ENCODE data around the gene CCL24.
"Not testable (repeated sequence)": the region's sequence is repeated elsewhere in the genome, so short reads cannot be mapped to it uniquely, and the experiment has no call there.

Gene CCL24, protein sequence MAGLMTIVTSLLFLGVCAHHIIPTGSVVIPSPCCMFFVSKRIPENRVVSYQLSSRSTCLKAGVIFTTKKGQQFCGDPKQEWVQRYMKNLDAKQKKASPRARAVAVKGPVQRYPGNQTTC

GRCh38 chr7:75813781-75814236 is at the start of gene CCL24:
CCL24 (minus strand) TSS chr7:75813806; CDS start chr7:75813715, 91 bp downstream.
- DNase-seq: peak in 1 of 2 donors; percentile 3

DNA sequence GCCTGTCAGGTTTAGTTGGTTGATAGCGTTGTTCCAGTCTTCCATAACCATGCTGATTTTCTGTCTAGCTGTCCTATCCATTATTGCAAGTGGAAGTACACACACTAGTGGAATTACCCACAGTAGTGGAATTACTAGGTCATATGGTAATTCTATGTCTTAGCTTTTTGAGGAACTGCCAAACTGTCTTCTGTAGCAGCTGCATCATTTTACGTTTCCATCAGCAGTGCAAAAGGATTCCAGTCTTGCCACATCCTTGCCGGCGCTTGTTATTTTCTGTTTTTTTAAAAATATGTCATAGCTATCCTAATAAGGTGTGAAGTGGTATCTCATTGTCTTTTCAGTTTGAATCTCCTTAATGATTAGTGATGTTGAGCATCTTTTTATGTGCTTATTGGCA is 48.0 kb upstream of the CCL24 start:
- peak; percentile 5 to 39 for DNase-seq

DNA sequence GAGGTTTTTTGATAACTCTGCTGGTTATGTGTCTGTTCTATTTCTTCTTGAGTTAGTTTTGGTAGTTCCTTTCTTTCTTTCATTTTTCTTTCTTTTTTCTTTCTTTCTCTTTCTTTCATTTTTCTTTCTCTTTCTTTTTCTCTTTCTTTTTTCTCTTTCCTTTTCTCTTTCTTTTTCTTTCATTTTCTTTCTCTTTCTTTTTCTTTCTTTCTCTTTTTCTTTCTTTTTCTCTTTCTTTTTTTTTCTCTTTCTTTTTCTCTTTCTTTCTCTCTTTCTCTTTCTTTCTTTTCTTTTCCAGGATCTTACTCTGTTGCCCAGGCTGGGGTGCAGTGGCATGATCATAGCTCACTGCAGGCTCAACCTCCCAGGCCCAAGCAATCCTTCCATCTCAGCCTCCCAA is 44.8 kb upstream of the CCL24 start:
- no peak for DNase-seq

DNA sequence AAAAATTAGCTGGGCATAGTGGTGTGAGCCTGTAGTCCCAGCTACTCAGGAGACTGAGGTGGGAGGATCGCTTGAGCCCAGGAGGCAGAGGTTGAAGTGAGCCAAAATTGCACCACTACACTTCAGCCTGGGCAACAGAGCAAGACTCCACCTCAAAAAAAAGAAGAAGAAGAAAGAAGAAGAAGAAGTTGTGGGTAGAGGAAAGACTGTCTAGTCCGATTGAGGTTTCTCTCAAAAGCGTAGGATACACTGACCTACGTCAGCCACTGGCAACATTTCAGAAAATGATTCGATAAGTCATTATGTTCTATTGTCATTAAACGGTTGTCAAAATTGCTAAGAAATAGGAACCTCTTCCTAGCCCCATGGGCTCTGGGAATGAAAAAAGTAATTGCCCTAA is 42.9 kb upstream of the CCL24 start:
- peak in 1 of 2 donors; percentile 61 for DNase-seq

GRCh38 chr7:75854813-75855345 is 41.3 kb upstream of the CCL24 start:
- DNase-seq: not testable (repeated sequence)

DNA sequence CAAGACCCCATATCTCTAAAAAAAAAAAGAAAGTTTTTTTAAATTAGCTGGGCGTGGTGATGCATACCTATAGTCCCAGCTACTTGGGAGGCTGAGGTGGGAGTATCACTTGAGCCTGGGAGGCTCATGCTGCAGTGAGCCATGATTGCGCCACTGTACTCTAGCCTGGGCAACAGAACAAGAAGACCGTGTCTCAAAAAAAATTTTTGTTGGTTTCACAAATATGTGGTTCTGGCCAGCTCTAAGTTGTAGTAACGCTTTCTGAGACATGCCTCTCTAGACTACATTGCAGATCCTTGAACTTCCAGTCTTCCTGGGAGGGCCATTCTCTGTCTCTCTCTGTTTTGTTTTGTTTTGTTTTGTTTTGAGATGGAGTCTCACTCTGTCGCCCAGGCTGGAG is 40.6 kb upstream of the CCL24 start:
- no peak for DNase-seq

GRCh38 chr7:75850235-75850634 is 36.6 kb upstream of the CCL24 start:
- peak in 1 of 2 donors; percentile 47 for DNase-seq

GRCh38 chr7:75849573-75849972 is 36.0 kb upstream of the CCL24 start:
- no peak for DNase-seq

DNA sequence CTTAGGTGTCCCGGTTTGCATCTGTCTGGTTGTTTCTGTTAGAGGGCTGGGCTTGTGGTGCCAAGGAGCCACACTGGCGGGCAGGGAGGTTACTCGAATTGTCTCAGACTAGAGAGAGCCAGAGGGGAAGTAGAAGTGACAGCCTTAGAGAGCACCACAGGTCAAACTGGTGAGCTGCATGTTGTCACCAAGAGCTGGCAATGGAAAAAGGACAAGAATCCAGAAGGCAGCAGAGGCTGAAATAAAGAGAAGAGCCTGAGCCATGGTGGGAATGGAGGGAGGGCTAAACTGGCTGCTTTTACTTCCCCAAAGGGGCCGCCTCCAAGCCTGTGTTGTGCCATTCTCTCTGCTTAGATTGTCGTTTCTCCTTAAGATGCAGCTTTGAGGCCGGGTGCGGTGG is 34.1 kb upstream of the CCL24 start:
- DNase-seq: peak; percentile 23 to 26

DNA sequence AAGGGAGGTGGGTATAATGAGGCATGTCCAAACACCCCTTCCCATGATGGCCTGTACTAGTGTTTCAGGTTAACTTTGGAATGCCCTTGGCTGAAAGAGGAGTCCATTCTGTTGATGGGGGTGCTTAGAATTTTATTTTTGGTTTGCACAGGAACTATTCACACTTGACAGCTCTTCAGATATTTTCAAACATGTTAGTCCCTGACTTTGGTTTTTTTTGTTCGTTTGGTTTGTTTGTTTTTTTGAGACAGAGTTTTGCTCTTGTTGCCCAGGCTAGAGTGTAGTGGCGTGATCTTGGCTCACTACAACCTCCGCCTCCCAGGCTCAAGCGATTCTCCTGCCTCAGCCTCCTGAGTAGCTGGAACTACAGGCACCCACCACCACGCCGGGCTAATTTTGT is 31.5 kb upstream of the CCL24 start:
- DNase-seq: not testable (repeated sequence)

DNA sequence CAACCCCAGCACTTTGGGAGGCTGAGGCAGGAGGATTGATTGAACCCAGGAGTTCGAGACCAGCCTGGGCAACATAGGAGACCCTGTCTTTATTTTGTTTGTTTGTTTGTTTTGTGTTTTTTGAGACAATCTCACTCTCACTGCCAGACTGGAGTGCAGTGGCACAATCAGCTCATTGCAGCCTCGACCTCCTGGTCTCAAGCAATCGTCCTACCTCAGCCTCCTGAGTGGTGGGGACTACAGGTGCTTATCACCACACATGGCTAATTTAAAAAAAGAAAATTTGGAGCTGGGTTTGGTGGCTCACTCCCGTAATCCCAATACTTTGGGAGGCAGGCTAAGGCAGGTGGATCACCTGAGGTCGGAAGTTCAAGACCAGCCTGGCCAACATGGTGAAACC is 30.6 kb upstream of the CCL24 start:
- no peak for DNase-seq

- no peak for DNase-seq
These were observed 30.1 kb upstream of the CCL24 start for GRCh38 chr7:75843613-75844116.

DNA sequence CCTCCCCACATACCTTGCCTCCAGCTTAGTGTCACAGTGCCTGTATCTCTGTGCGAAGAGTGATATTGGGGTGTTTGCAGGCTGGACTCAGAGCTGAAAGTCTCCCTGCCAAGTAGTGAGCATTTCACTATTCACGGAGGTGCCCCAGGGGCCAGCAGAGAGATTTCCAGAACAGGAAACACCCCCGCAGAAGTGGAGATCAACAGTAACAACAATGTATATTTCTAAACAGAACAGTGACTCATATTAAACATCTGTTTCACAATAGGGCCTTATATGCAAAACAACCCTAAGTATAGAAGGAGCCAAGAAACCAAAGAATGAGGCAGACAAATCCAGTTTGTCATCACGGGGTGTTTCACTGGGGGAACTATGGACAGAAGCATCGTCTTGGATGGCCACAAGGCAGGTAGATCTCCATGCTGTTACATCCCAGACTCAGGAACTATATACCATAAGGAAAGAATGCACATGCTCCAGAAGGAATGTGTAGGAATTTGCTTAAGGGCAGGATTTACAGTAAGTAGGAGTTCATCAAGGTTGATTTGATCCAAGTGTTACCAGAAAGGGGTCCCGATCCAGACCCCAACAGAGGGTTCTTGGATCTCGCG is 29.3 kb upstream of the CCL24 start:
- peak; percentile 47 to 85 for DNase-seq

DNA sequence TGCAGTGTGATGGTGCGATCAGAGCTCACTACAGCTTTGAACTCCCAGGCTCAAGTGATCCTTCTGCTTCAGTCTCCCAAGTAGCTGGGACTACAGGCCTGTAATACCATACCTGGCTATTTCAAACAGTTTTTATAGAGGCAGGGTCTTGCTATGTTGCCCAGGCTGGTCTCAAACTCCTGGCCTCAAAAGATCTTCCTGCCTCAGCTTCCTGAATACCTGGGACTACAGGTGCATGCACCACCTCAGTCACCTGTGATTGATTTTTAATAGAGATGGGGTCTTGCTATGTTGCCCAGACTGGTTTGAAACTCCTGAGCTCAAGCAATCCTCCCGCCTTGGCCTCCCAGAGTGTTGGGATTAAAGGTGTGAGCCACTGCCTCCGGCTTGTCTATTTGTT is 26.4 kb upstream of the CCL24 start:
- no peak for DNase-seq

GRCh38 chr7:75838281-75838930 is 24.8 kb upstream of the CCL24 start:
- not testable (repeated sequence) for DNase-seq

GRCh38 chr7:75836798-75837197 is 23.2 kb upstream of the CCL24 start:
- DNase-seq: no peak

DNA sequence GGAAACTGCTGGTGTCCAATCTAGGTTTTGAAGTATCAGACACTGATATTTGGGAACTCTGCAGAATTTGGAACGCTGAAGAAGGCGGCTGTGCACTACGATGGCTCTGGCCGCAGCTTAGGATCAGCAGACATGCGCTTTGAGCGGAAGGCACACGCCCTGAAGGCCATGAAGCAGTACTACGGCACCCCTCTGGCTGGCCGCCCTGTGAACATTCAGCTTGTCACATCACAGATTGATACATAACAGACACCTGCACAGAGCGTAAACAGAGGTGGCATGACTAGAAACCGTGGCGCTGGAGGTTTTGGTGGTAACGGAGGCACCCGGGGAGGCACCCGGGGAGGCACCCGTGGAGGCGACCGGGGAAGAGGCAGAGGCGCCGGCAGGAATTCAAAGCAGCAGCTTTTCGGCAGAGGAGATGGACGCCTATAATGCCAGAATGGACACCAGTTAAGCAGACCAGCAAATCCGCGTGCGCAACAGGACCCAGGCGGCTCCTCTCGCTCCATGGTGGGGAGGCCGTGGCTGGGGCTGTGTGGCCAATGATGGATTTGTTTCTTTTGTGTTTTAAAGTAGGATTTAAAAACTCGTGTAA is 22.2 kb upstream of the CCL24 start:
- no peak for DNase-seq

- not testable (repeated sequence) for DNase-seq
These were observed 20.1 kb upstream of the CCL24 start for GRCh38 chr7:75833662-75834061.

- no peak for DNase-seq
These were observed 17.4 kb upstream of the CCL24 start for GRCh38 chr7:75830978-75831377.

DNA sequence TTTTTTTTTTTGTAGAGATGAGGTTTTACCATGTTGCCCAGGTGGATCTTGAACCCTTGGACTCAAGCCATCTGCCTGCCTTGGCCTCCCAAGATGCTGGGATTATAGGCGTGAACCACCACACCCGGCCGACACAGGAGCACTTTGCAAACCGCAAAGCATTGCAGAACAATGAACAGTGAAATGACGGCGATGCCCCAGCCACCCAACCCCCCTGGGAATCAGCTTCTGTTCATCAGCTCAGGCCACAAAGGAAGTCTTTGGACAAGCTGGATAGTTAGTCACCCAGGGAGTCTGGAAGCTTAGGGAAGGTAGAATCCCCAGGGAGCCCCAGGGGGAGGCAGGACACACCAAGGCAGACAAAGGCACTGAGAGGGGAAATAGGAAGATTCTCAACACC is 16.1 kb upstream of the CCL24 start:
- not testable (repeated sequence) for DNase-seq

DNA sequence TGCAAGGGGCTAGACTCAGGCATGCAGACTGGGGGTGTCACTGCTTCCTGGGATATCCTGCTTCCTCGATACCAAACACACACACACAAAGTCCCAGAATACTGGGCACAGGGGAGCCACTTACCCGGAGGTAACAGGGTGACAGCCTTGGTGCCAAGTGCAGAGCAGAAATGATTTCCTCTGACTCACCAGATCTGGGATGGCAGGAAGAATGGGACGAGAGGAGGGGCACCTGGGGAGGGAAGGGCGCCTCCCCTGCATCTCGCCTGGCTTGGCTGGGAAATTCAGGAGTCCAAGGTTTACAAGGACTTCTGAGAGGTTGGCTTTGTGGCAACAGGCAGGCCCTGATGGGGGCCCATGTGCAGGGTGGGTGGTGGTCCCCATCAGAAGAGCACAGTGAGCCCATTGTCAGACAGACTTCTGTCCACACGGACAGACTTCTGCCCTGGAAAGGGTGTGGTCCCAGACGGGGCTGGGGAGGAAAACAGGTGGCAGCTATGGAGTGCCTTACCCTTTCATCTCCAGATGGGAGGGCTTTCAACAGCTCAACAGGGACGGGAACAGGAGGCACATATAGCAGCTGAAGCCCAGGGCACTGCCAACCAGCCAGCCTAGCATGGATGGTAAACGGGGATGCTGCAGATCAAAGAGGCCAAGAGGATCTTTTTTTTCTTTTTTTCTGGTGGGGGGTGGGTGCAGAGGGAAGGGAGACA is 9.7 kb upstream of the CCL24 start:
- DNase-seq: no peak

- DNase-seq: no peak
These were observed 7.1 kb upstream of the CCL24 start for GRCh38 chr7:75820688-75821087.

DNA sequence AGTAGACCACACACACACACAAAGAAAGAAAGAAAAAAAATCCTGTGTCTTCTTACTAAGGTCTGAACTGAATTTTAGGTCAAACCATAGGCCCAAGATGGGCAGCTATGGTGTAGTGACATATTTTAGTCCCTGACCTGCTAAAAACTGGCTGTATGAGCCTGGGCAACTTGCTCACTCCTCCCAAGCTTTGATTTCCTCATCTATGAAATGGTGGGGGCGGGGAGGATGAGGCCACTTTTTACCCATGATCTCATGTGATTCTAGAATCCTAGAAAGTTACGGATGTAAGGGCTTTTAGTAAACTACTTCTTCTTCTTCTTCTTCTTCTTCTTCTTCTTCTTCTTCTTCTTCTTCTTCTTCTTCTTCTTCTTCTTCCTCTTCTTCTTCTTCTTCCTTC is 6.1 kb upstream of the CCL24 start:
- peak in 1 of 2 donors; percentile 22 for DNase-seq

All from bone marrow (tissue), 2 donors.